ENCODE measurements around the gene PLB1.
"Not testable (repeated sequence)": the region's sequence is repeated elsewhere in the genome, so short reads cannot be mapped to it uniquely, and the experiment has no call there.

Gene PLB1

GRCh38 chr2:28543316-28544035 lies 47.6 kb downstream of the PLB1 start:
- Mint-ChIP-seq H3K27me3 (peaks cover 8 to 13% of the 10 kb centered on the region in 2 donors), H3K36me3 (ENCODE audit: insufficient read depth) (peaks cover 11% of the 10 kb centered on the region), H3K4me3 (no peak overlapping the region), H3K4me1 (ENCODE audit: low read depth in 2 of 2) (peaks cover 34 to 40% of the 10 kb centered on the region in 2 donors), H3K27ac (peak overlapping the region; percentile 59 to 81), H3K9me3 (no peaks in the 10 kb centered on the region)
- DNase-seq (no peak), ATAC-seq (replicated peaks) (no peak)

DNA sequence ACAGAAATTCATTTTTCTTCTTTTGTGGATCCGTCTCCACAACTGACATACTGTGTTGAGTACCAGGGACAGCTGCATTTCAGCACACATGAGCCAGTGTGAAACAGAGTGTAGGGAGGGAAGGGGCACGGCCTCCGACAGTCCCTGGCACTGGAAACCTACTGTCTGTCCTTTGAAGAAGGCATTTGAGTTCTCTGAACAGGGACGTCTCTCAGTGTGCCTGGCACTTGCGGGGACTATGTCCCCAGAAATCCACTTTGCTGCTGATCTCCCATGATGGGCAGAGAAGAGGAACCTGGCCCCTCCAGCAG lies 48.1 kb downstream of the PLB1 start:
- no peak for DNase-seq
- Mint-ChIP-seq H3K9me3 (no peaks in the 10 kb centered on the region), H3K27me3 (peaks cover 8 to 13% of the 10 kb centered on the region in 2 donors), H3K36me3 (ENCODE audit: insufficient read depth) (peaks cover 11% of the 10 kb centered on the region), H3K4me1 (ENCODE audit: low read depth in 2 of 2) (peaks cover 37 to 43% of the 10 kb centered on the region in 2 donors), H3K27ac (peak overlapping the region; percentile 59 to 81), H3K4me3 (peak overlapping the region in 1 of 2 donors; percentile 45)
- ATAC-seq (replicated peaks), result no peak

- peaks cover 8 to 12% of the 10 kb centered on the region in 2 donors for H3K27me3 Mint-ChIP-seq
- peak; percentile 8 to 37 (median 20) for DNase-seq
- H3K27ac Mint-ChIP-seq, result peak overlapping the region; percentile 59 to 81
- H3K36me3 Mint-ChIP-seq (ENCODE audit: insufficient read depth), result peaks cover 11% of the 10 kb centered on the region
- H3K4me1 Mint-ChIP-seq (ENCODE audit: low read depth in 2 of 2), result peaks cover 37 to 43% of the 10 kb centered on the region in 2 donors
- no peaks in the 10 kb centered on the region for H3K9me3 Mint-ChIP-seq
- peak; percentile 52 for ATAC-seq (replicated peaks)
- H3K4me3 Mint-ChIP-seq, result peak overlapping the region; percentile 30 to 45
Observed at GRCh38 chr2:28544405-28544921, 48.6 kb downstream of the PLB1 start.

DNA sequence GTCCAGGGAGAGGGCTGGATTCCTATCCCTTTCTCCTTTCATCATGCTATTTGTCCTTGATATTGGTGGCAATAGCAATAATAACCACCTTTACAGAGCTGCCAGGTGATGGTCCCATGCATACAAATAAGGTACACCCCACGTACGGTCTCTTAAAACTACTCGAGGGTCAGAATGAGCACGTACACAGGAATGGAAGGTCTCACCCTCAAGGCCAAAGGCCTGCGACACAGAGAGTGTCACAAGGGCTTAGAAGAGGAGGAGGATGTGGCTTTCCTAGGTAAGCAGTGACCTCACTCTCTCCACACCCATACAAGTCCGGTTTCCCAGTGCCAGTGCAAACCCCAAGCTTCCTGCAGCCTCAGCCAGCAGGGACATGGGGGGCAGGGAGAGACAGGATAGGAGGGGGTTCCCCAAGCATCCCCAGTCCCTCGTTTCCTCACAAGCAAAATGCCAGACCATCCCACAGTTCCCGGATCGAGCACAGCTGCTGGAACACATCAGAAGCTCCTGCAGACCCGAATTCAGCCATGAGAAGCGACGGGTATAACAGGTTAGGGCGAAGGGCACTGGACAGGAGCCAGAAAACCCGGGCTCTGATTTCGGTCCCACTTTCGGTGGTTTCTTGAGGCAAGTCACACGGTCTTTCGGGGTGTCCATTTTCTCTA lies 49.2 kb downstream of the PLB1 start:
- ATAC-seq (replicated peaks) (peak; percentile 69), DNase-seq (peak; percentile 16 to 26 (median 19))
- H3K4me3 Mint-ChIP-seq, result peak overlapping the region; percentile 30 to 45
- H3K27ac Mint-ChIP-seq, result peak overlapping the region; percentile 59 to 81
- H3K4me1 Mint-ChIP-seq (ENCODE audit: low read depth in 2 of 2), result peaks cover 37 to 43% of the 10 kb centered on the region in 2 donors
- peaks cover 11% of the 10 kb centered on the region for H3K36me3 Mint-ChIP-seq (ENCODE audit: insufficient read depth)
- H3K27me3 Mint-ChIP-seq, result peaks cover 3 to 6% of the 10 kb centered on the region in 2 donors
- no peaks in the 10 kb centered on the region for H3K9me3 Mint-ChIP-seq

DNA sequence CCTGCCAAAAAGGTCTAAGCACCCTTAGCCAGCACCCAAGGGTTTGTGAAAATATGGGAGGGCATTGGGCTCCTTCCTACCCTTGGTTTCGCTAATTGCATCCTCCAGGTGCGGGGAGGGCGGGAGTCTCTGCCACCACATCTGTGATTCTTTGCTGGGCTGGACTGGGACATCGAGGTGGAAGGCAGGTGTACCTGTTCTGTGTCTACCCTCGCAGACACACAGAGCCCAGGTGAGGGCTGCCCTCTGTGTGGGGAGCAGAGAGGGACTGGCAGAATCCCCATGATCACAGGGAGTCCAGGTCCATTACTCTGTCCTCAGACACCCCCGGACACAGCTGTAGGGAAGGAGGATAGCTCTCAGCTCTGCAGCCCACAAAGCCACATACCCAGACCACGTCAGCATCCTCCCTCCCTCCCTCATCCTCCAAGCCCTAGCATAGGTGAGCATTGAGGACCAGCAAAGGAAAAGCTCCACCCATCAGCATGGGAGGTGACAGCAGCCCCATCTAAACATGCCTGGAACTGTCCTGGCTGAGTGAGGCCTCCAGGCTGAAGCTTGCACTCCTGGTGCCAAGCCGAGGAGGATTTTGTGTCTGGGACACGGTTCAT lies 49.8 kb downstream of the PLB1 start:
- peaks cover 37 to 43% of the 10 kb centered on the region in 2 donors for H3K4me1 Mint-ChIP-seq (ENCODE audit: low read depth in 2 of 2)
- DNase-seq (peak; percentile 14 to 27 (median 21)), ATAC-seq (replicated peaks) (peak; percentile 49)
- H3K27me3 Mint-ChIP-seq, result no peaks in the 10 kb centered on the region
- H3K27ac Mint-ChIP-seq, result peak overlapping the region; percentile 59 to 81
- peak overlapping the region; percentile 30 to 45 for H3K4me3 Mint-ChIP-seq
- H3K9me3 Mint-ChIP-seq, result no peaks in the 10 kb centered on the region
- peaks cover 11% of the 10 kb centered on the region for H3K36me3 Mint-ChIP-seq (ENCODE audit: insufficient read depth)

- Mint-ChIP-seq H3K27ac (peak overlapping the region; percentile 56 to 81), H3K9me3 (no peaks in the 10 kb centered on the region), H3K27me3 (no peaks in the 10 kb centered on the region), H3K4me3 (peak overlapping the region; percentile 30 to 45), H3K36me3 (ENCODE audit: insufficient read depth) (peaks cover 11% of the 10 kb centered on the region), H3K4me1 (ENCODE audit: low read depth in 2 of 2) (peaks cover 37 to 43% of the 10 kb centered on the region in 2 donors)
- DNase-seq (no peak), ATAC-seq (replicated peaks) (no peak)
Observed at GRCh38 chr2:28546242-28546641, 50.4 kb downstream of the PLB1 start.

DNA sequence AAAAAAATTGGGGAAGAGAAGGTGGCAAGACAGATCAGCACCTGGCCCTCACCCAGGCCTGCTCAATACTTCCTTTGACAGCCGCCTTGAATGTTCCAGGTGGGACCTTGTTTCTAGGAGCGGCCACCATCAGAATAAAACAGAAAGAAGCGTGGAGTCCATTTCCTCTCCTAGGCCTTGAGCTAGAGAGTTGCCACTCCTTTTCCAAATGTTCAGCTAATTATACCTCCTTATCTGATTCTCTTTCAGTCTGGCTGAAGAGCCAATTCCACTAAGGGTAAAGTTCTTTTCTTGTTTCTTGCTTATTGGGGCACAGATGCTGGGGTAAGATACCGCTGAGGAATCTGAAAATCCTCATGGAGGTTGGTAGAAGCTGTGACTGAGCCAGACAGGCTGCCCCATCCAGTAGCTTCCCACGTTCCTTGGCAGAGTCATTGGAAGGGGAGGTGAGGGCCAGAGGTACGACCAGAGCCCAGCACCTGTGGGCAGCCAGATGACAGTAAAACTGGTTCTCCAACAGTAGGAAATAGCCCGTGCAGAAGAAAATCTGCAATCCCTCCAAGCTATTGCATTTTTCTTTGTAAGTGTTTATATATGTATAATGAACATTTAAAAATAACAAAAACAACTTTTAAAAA lies 51.5 kb downstream of the PLB1 start:
- no peak for ATAC-seq (replicated peaks)
- H3K36me3 Mint-ChIP-seq (ENCODE audit: insufficient read depth), result peaks cover 11% of the 10 kb centered on the region
- peak overlapping the region; percentile 75 to 81 for H3K27ac Mint-ChIP-seq
- peak overlapping the region; percentile 15 to 38 for H3K4me3 Mint-ChIP-seq
- H3K4me1 Mint-ChIP-seq (ENCODE audit: low read depth in 2 of 2), result peaks cover 37 to 43% of the 10 kb centered on the region in 2 donors
- no peak for DNase-seq
- H3K27me3 Mint-ChIP-seq, result no peaks in the 10 kb centered on the region
- H3K9me3 Mint-ChIP-seq, result no peaks in the 10 kb centered on the region

- ATAC-seq (replicated peaks) (peak; percentile 70), DNase-seq (peak; percentile 29 to 46 (median 38))
- Mint-ChIP-seq H3K36me3 (ENCODE audit: insufficient read depth) (peaks cover 11% of the 10 kb centered on the region), H3K4me3 (peak overlapping the region; percentile 15 to 38), H3K4me1 (ENCODE audit: low read depth in 2 of 2) (peaks cover 31 to 38% of the 10 kb centered on the region in 2 donors), H3K27me3 (no peaks in the 10 kb centered on the region), H3K27ac (peak overlapping the region; percentile 75 to 81), H3K9me3 (no peaks in the 10 kb centered on the region)
Observed at GRCh38 chr2:28547906-28548600, 52.2 kb downstream of the PLB1 start.

GRCh38 chr2:28550345-28550744 lies 54.5 kb downstream of the PLB1 start:
- not testable (repeated sequence) for ATAC-seq (replicated peaks); H3K27me3 Mint-ChIP-seq; H3K36me3 Mint-ChIP-seq (ENCODE audit: insufficient read depth); H3K9me3 Mint-ChIP-seq; H3K27ac Mint-ChIP-seq; H3K4me3 Mint-ChIP-seq; DNase-seq
- peaks cover 18 to 27% of the 10 kb centered on the region in 2 donors for H3K4me1 Mint-ChIP-seq (ENCODE audit: low read depth in 2 of 2)

DNA sequence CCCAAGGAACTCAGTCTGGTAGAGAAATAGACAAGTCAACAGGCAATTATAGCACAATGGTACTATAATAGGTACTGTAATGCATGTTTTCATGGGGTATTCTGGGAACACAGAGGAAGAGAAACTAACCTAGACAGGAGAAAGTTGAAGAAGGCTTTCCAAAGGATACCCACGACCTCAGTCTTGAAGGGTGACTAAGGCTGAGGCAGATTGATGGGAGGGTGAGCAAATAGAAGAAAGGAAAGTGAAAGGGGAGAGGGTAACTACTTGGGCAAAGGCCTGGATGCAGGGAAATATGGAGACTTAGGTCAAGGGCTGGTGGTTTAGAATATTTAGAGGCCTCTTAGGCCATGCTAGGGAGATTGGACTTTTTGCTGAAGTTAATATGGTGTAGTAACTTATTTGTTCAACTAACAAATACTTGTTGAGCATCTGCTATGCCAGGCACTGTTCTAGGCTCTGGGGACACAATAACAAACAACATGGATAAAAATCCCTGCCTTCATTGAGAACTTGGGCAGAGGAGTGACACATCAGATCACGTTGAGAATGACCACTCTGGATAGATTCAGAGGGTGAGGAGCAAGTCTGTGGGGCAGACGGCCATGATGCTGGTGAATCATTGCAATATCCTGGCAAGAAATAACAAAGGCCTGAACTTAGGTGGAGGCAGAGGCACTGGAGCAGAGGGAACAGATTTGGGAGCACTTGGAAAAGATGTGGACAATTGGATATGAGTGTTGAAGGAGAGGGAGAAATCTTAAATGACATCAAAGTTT lies 56.4 kb downstream of the PLB1 start:
- Mint-ChIP-seq H3K4me1 (ENCODE audit: low read depth in 2 of 2) (peaks cover 8 to 15% of the 10 kb centered on the region in 2 donors), H3K27me3 (no peaks in the 10 kb centered on the region), H3K27ac (no peak overlapping the region), H3K9me3 (no peaks in the 10 kb centered on the region), H3K36me3 (ENCODE audit: insufficient read depth) (no peaks in the 10 kb centered on the region), H3K4me3 (no peak overlapping the region)
- ATAC-seq (replicated peaks) (no peak), DNase-seq (no peak)

DNA sequence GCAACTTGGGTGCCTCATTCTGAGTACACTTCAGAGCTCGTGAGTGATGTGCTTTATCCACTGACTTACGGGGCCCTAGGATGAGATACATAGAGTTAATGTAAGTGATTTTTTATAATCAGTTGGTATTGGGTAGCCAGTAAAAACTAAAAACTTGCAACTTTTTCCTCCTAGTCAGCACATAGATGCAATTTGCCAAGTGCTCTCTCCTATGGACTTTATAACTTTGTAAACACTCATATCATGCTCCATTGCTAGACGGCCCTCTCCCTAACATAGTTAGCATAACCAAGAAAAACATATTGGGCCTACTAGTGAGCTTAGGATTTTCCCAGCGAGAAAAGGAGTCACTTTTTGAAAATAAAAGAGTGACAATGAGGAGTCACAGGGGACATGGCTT lies 60.4 kb downstream of the PLB1 start:
- no peak for DNase-seq
- no peaks in the 10 kb centered on the region for H3K9me3 Mint-ChIP-seq
- H3K36me3 Mint-ChIP-seq (ENCODE audit: insufficient read depth), result no peaks in the 10 kb centered on the region
- no peak for ATAC-seq (replicated peaks)
- H3K27ac Mint-ChIP-seq, result no peak overlapping the region
- H3K4me3 Mint-ChIP-seq, result no peak overlapping the region
- no peaks in the 10 kb centered on the region for H3K4me1 Mint-ChIP-seq (ENCODE audit: low read depth in 2 of 2)
- no peaks in the 10 kb centered on the region for H3K27me3 Mint-ChIP-seq

DNA sequence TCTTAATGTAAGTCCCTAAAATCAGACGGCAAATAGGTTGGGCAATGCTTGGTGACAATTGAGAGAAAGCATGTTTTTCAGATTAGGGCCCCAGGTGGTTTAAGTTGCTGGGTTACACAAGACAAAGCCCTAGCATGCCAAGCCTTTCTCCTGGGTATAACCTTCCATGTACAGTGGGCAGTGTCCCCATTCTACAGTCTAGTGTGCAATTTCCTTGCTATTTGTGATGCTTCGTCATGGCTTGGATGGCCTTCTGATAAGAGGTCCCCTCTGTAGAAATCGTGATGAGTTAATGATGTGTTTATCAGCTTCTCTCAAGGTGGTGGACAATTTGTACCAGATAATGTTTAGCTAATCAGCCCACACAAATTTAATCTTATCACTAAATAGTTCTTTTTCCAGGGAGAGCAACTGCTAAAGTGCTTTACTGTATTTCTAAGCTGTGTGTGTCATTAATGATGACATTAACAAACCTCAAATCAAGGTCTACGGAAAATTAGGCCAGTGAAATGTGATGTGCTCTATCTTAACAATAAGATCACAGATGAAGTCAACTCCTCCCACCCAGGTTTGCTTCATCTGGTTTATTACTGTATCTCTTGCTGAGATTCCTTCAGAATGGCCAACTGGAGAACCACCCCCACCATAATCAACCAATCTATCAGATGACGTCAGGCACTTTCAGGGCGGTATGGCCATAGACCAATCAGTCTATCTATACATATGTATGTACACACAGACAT lies 61.7 kb downstream of the PLB1 start:
- Mint-ChIP-seq H3K27me3 (no peaks in the 10 kb centered on the region), H3K27ac (no peak overlapping the region), H3K9me3 (no peaks in the 10 kb centered on the region), H3K36me3 (ENCODE audit: insufficient read depth) (no peaks in the 10 kb centered on the region), H3K4me1 (ENCODE audit: low read depth in 2 of 2) (peaks cover 0 to under 1% of the 10 kb centered on the region in 2 donors), H3K4me3 (no peak overlapping the region)
- DNase-seq, result no peak
- ATAC-seq (replicated peaks), result no peak
